Central memory CD8-positive, alpha-beta T cell (primary cell): ENCODE results near the gene FAXDC2.
A peak's percentile ranks its signal among the peaks of the same experiment; 100 is the strongest.

Experiments
- ATAC-seq: fragments of 150-1000 bp; cut with Tn5 transposase; replicated peaks from 2 replicates; pipeline ENCODE4 v1.10.0; 2022; ENCODE audit warnings: mild to moderate bottlenecking, moderate FRiP score, moderate number of reproducible peaks; ENCODE audit not compliant: poor library complexity, severe bottlenecking; ENCODE audit errors: extremely low read depth
- DNase-seq, 2 donors: peaks; one replicate each; pipeline ENCODE4 v3.0.0; 2021; ENCODE audit warnings: low spot score in 2 of 2
- H3K27ac Mint-ChIP-seq: one replicate; pipeline ENCODE4 v1.8.0; 2022; ENCODE audit warnings: low read depth, mild to moderate bottlenecking, moderate library complexity, mixed read lengths
- H3K27me3 Mint-ChIP-seq: one replicate; pipeline ENCODE4 v1.8.0; 2022; ENCODE audit warnings: mixed read lengths
- H3K36me3 Mint-ChIP-seq: one replicate; pipeline ENCODE4 v1.8.0; 2022; ENCODE audit warnings: mild to moderate bottlenecking, moderate library complexity, mixed read lengths; ENCODE audit not compliant: insufficient read depth
- H3K4me1 Mint-ChIP-seq: one replicate; pipeline ENCODE4 v1.8.0; 2022; ENCODE audit warnings: mixed read lengths
- H3K4me3 Mint-ChIP-seq: one replicate; pipeline ENCODE4 v1.8.0; 2022; ENCODE audit warnings: mild to moderate bottlenecking, moderate library complexity, mixed read lengths
- H3K9me3 Mint-ChIP-seq: one replicate; pipeline ENCODE4 v1.8.0; 2022; ENCODE audit warnings: mixed read lengths

FAXDC2 gene

DNA sequence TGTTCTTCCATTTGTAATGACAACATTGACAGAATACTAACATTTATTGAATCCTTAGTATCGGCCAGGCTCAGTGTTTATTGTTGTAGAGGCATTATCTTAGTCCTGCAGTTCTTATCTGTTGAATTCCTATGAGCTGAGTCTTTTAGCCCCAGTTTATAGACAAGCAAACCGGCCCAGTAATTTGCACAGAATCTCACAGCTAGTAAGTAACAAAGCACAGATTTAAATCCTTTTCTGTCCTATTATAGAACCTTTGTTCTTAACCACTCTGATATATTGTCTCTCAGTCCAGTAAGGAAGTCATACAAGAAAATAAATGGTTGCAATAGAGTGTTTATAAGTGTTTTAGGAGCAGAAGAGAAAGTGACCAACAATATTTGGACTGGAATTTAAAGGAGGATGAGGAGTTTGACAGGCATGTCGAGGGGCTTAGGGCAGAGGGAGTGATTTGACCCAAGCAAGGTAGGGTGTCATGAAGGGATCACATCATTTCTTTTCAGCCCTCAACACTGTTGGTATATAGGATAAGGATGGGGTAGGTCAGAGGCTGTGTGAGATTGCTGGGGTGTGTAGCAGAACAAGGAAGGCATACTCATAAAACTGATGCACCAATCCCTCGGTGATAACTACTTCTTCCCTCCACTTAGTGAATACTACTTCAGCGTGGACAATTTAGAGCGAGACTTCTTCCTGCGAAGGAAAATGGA lies 55.7 kb downstream of the FAXDC2 start:
- no peak for DNase-seq
- no peak overlapping the region for H3K4me3 Mint-ChIP-seq
- H3K27me3 Mint-ChIP-seq: no peaks in the 10 kb centered on the region
- peaks cover 56% of the 10 kb centered on the region for H3K36me3 Mint-ChIP-seq
- no peak overlapping the region for H3K27ac Mint-ChIP-seq
- no peak for ATAC-seq
- H3K9me3 Mint-ChIP-seq: no peaks in the 10 kb centered on the region
- peaks cover 7% of the 10 kb centered on the region for H3K4me1 Mint-ChIP-seq

DNA sequence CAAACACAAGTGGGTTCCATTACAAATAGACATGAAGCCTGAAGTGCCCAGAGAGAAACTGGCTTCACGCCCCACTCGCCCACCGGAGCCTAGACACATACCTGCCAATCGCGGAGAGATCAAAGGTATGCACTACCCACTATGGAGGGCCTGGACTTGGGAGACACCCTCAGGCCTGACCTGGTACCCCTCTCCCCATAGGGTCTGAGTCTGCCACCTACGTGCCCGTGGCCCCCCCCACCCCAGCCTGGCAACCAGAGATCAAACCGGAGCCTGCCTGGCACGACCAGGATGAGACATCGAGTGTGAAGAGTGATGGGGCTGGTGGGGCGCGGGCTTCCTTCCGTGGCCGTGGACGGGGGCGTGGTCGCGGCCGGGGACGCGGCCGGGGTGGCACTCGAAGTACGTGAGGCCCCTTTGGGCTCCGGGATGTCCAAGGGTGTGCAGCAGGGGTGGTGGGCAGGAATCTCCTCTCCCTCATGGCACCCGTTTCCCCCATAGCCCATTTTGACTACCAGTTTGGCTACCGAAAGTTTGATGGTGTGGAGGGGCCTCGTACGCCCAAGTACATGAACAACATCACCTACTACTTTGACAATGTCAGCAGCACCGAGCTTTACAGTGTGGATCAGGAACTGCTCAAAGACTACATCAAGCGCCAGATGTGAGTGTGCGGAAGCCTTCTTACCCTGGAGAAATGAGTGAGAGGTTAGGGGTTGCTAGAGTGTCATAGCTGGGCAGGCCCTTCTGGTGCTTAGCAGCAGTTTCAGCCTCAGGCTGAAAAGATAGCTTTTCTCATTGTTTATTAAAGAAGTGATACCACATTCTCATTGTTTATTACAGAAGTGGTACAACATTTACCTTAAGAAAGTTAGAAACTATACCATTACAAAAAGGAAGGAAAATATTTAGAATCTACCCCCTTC lies 56.5 kb downstream of the FAXDC2 start:
- no peak overlapping the region for H3K4me3 Mint-ChIP-seq

DNA sequence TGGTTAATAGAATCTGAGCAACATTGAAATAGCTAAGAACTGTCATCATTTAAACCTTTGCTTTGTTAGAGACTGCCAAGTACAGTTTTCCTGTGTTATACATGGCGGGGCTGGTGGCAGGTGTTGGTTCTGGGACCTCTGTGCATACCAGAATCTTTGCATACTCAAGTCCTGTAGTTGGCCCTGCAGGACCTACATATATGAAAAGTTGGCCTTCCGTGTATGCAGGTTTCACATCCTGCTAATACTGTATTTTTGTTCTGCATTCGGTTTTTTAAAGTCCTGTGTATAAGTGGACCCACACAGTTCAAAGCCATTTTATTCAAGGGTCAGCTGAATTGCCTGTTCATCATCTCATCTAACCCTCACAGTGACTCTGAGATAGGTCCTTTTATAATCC lies 58.9 kb downstream of the FAXDC2 start:
- H3K27ac Mint-ChIP-seq: no peak overlapping the region

More for the DNA sequence above, 56.5 kb downstream of the FAXDC2 start:
- H3K27me3 Mint-ChIP-seq: no peaks in the 10 kb centered on the region
- no peaks in the 10 kb centered on the region for H3K9me3 Mint-ChIP-seq
- peaks cover 50% of the 10 kb centered on the region for H3K36me3 Mint-ChIP-seq
- no peak overlapping the region for H3K27ac Mint-ChIP-seq
- DNase-seq (no peak), ATAC-seq (no peak)
- peaks cover 7% of the 10 kb centered on the region for H3K4me1 Mint-ChIP-seq

GRCh38 chr5:154788212-154788611 lies 62.2 kb downstream of the FAXDC2 start:
- Mint-ChIP-seq H3K27me3 (no peaks in the 10 kb centered on the region), H3K9me3 (no peaks in the 10 kb centered on the region), H3K4me1 (peaks cover 55% of the 10 kb centered on the region), H3K4me3 (no peak overlapping the region), H3K36me3 (peaks cover 20% of the 10 kb centered on the region), H3K27ac (peak overlapping the region; percentile 89)
- ATAC-seq: no peak
- no peak for DNase-seq

More for the DNA sequence above, 58.9 kb downstream of the FAXDC2 start:
- H3K27me3 Mint-ChIP-seq: no peaks in the 10 kb centered on the region
- DNase-seq: no peak
- H3K4me3 Mint-ChIP-seq: no peak overlapping the region
- no peak for ATAC-seq
- H3K9me3 Mint-ChIP-seq: no peaks in the 10 kb centered on the region
- peaks cover 32% of the 10 kb centered on the region for H3K36me3 Mint-ChIP-seq
- peaks cover 28% of the 10 kb centered on the region for H3K4me1 Mint-ChIP-seq

GRCh38 chr5:154786414-154786813 lies 64.0 kb downstream of the FAXDC2 start:
- H3K27ac Mint-ChIP-seq: no peak overlapping the region
- H3K4me3 Mint-ChIP-seq: no peak overlapping the region
- H3K4me1 Mint-ChIP-seq: peaks cover 71% of the 10 kb centered on the region
- no peak for ATAC-seq
- no peaks in the 10 kb centered on the region for H3K27me3 Mint-ChIP-seq
- peaks cover 10% of the 10 kb centered on the region for H3K36me3 Mint-ChIP-seq
- DNase-seq: no peak
- H3K9me3 Mint-ChIP-seq: no peaks in the 10 kb centered on the region

GRCh38 chr5:154784856-154785255 lies 65.5 kb downstream of the FAXDC2 start:
- DNase-seq (no peak), ATAC-seq (no peak)
- Mint-ChIP-seq H3K27ac (peak overlapping the region; percentile 80), H3K4me1 (peaks cover 84% of the 10 kb centered on the region), H3K9me3 (no peaks in the 10 kb centered on the region), H3K36me3 (peaks cover 2% of the 10 kb centered on the region), H3K27me3 (no peaks in the 10 kb centered on the region), H3K4me3 (peak overlapping the region; percentile 6)

DNA sequence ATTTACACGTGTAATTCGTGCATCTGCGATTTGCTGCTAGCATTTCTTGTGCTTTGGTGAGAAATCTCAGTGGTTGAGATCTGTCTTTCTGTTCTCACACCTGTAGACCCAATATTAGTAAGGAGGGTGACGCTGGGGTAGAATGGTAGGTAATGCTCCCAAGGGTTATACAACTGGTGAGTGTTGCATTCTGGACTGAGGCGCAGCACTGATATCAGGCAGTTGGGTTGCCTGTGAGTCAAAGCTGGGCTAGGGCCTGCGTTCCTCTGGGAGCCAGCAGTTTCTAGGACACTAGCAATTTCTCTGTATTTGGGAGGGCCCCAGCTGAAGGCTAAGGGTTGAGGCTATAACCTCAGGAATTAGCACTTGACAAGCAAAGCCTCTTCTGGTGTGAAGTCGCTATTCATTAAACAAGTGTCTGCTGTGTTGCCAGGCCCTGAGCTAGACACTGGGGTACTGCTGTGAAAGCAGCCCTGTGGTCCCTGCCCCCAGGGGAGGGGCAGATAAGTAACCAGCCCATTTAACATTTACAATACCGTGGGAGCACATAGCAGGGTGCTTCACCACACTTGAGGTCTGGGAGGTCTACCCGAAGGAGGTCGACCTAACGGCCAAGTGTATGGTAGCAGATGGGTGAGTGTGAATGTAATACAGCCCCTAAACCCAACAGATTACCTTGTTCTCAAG lies 66.5 kb downstream of the FAXDC2 start:
- H3K4me1 Mint-ChIP-seq: peaks cover 84% of the 10 kb centered on the region
- H3K27me3 Mint-ChIP-seq: no peaks in the 10 kb centered on the region
- H3K36me3 Mint-ChIP-seq: peaks cover 2% of the 10 kb centered on the region
- H3K4me3 Mint-ChIP-seq: peak overlapping the region; percentile 45
- ATAC-seq (peak; percentile 57), DNase-seq (no peak)
- H3K9me3 Mint-ChIP-seq: no peaks in the 10 kb centered on the region
- peak overlapping the region; percentile 80 for H3K27ac Mint-ChIP-seq

GRCh38 chr5:154782812-154783592 lies 67.4 kb downstream of the FAXDC2 start:
- ATAC-seq (no peak), DNase-seq (no peak)
- H3K36me3 Mint-ChIP-seq: peaks cover 2% of the 10 kb centered on the region
- peaks cover 78% of the 10 kb centered on the region for H3K4me1 Mint-ChIP-seq
- no peaks in the 10 kb centered on the region for H3K27me3 Mint-ChIP-seq
- peak overlapping the region; percentile 45 for H3K4me3 Mint-ChIP-seq
- H3K9me3 Mint-ChIP-seq: no peaks in the 10 kb centered on the region
- H3K27ac Mint-ChIP-seq: peak overlapping the region; percentile 80

GRCh38 chr5:154782326-154782725 lies 68.1 kb downstream of the FAXDC2 start:
- no peak for ATAC-seq
- DNase-seq: no peak
- Mint-ChIP-seq H3K27ac (peak overlapping the region; percentile 80), H3K4me1 (peaks cover 72% of the 10 kb centered on the region), H3K9me3 (no peaks in the 10 kb centered on the region), H3K36me3 (peaks cover 5% of the 10 kb centered on the region), H3K4me3 (peak overlapping the region; percentile 45), H3K27me3 (no peaks in the 10 kb centered on the region)

DNA sequence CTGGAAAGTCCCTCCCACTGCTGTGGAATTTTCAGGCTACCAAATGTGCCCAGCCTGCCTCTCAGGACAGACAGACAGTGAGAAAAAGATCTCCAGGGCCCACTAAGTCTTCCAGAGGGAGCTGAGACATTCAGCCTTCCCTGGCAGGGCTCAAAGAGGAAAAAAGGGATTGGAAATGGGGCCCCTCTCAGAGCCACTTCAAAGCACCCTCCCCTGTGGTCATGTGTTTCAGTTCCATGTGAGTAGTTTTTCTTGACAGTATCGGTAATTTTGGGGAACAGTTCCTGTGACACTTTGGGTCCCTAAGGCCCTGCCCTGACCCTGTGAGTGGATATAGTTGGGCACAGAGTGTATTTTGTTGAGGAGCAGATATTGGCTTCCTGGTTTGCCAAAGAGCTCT lies 70.3 kb downstream of the FAXDC2 start:
- Mint-ChIP-seq H3K27me3 (no peaks in the 10 kb centered on the region), H3K4me3 (no peak overlapping the region), H3K27ac (peak overlapping the region; percentile 35), H3K9me3 (no peaks in the 10 kb centered on the region), H3K36me3 (peaks cover 5% of the 10 kb centered on the region), H3K4me1 (peaks cover 56% of the 10 kb centered on the region)
- DNase-seq: no peak
- ATAC-seq: no peak

- DNase-seq (no peak), ATAC-seq (no peak)
- no peaks in the 10 kb centered on the region for H3K27me3 Mint-ChIP-seq
- no peaks in the 10 kb centered on the region for H3K9me3 Mint-ChIP-seq
- no peak overlapping the region for H3K27ac Mint-ChIP-seq
- peaks cover 9% of the 10 kb centered on the region for H3K36me3 Mint-ChIP-seq
- no peak overlapping the region for H3K4me3 Mint-ChIP-seq
- peaks cover 56% of the 10 kb centered on the region for H3K4me1 Mint-ChIP-seq
Observed at GRCh38 chr5:154779105-154779504, 71.3 kb downstream of the FAXDC2 start.

DNA sequence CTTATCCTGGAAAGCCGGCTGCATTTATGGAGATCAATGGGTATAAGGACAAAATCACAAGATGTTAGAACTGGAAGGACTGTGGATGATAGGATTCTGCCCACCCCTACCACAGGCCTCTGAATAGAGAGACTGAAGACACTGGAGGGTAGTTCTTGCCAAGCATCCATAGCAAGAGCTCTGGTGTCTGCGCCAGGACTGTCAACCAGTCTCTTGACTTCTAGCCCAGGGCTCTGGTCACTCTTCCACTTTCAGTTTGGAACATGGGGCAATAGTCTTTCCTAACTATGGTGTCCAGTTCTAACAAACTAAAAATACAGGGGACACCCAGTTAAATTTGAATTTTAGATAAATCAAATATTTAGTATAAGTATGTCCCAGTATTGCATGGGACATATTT lies 71.9 kb downstream of the FAXDC2 start:
- H3K9me3 Mint-ChIP-seq: no peaks in the 10 kb centered on the region
- H3K4me1 Mint-ChIP-seq: peaks cover 55% of the 10 kb centered on the region
- no peak overlapping the region for H3K27ac Mint-ChIP-seq
- ATAC-seq (no peak), DNase-seq (no peak)
- H3K4me3 Mint-ChIP-seq: no peak overlapping the region
- H3K36me3 Mint-ChIP-seq: peaks cover 9% of the 10 kb centered on the region
- H3K27me3 Mint-ChIP-seq: no peaks in the 10 kb centered on the region
